Amygdala (tissue), 56 donors: ENCODE results near the gene KLC1.
"Not testable (repeated sequence)": the region's sequence is repeated elsewhere in the genome, so short reads cannot be mapped to it uniquely, and the experiment has no call there.

ENCODE experiments used
- DNase-seq, 56 donors: peaks; one replicate each; lab custom pipeline; 2025; lab: John Stamatoyannopoulos, UW

The KLC1 gene

DNA sequence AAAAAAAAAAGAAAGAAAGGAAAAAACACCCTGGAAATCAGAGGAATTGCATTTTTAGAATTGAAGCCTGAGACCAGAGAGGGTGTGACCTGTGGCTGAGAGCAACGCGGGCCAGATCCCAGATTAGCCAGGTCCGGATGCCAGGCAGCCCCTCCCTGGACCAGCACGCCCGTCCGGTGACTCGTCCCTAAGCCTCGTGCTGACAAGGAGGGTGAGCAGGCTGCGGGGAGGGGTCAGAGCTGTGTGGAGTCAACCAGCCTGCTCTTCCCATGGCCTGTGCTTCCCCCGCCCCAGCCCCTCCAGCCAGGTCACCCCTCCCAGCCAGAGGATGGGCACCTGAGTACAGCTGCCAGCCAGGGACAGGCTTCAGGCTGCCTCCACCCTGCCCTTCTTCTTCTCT lies 4.2 kb upstream of the KLC1 start:
- no peak for DNase-seq

DNA sequence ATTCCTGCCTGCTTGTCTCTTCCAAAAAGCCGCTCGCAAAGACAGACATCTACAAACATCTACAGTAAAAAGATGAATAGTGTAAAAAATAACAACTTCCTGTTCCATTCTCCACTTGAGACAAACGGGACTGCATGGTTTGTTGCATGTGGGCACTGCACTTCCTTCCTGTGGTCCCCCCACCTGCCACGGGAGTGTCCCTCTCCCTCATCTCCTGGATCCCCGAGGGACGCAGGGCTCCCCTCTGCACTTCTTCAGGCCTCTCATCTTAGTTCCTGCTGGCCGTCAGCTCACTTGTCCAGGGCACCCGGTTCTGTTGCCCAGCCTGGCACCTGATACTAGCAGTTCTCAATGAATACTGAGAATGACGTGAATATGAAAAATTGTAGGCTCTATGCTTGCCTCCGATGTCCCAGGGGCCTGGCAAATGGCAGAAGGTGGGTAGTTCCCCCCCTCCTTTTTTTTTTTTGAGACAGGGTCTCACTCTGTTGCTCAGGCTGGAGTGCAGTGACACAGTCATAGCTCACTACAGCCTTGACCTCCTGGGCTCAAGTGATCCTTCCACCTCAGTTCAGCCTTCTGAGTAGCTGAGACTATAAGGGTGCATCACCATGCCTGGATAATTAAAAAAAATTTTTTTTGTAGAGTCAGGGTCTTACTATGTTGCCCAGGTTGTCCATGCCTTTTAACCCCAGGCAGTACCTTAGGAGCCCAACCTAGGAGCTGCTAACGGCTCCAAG lies 3.5 kb upstream of the KLC1 start:
- no peak for DNase-seq

GRCh38 chr14:103626146-103626850 lies 2.7 kb upstream of the KLC1 start:
- no peak for DNase-seq

- no peak for DNase-seq
Measured at GRCh38 chr14:103627073-103628025, 1.7 kb upstream of the KLC1 start.

DNA sequence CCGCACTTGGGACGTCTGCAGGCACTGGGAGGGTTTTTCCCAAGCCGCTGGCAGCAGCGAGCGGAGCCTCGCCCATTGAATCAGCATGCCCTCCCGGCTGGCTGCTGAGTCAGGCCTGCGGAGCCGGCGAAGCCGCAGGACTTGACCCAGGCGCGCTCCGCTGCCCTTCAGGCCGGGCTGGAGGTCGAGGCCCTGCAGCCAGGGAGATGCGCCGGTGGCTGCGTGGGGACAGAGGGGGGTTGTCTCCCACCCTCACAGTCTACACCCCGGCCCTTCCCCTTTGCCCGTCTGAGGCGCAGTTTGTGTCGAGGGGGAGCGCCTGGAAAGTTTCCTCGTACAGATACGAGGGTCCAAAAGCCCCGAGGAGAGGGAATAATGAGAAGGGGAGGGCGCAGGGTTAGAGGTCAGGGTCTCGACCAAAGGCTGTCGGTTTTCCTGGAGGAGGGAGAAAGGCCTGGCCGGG lies 759 bp upstream of the KLC1 start:
- DNase-seq: peak in 31 of 56 donors; percentile 17 to 57 (median 40)

- DNase-seq: peak in 30 of 56 donors; percentile 12 to 71 (median 48)
Measured at GRCh38 chr14:103629503-103630121, 601 bp downstream of the KLC1 start.

GRCh38 chr14:103630364-103631108 lies 1.5 kb downstream of the KLC1 start:
- DNase-seq: no peak

GRCh38 chr14:103633391-103633790 lies 4.4 kb downstream of the KLC1 start:
- no peak for DNase-seq

- DNase-seq: no peak
Measured at GRCh38 chr14:103634156-103634555, 5.1 kb downstream of the KLC1 start.

GRCh38 chr14:103638594-103638993 lies 9.6 kb downstream of the KLC1 start:
- DNase-seq: no peak

GRCh38 chr14:103641161-103641560 lies 12.2 kb downstream of the KLC1 start:
- no peak for DNase-seq

DNA sequence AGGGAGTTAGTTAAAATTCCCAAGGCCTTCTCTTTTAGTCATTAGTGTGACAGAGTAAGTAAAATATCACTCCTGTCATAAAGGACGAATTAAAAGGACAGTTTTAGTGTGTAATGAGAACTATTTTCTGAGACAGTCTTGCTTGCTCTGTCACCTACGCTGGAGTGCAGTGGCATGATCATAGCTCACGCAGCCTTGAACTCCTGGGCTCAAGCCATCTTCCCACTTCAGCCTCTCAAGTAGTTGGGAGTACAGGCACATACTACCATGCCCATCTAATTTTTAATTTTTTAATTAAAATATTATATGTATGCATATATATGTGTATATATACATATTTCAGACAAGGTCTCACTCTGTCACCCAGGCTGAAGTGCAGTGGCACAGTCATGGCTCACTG lies 17.2 kb downstream of the KLC1 start:
- no peak for DNase-seq

GRCh38 chr14:103649001-103649400 lies 20.0 kb downstream of the KLC1 start:
- DNase-seq: no peak

DNA sequence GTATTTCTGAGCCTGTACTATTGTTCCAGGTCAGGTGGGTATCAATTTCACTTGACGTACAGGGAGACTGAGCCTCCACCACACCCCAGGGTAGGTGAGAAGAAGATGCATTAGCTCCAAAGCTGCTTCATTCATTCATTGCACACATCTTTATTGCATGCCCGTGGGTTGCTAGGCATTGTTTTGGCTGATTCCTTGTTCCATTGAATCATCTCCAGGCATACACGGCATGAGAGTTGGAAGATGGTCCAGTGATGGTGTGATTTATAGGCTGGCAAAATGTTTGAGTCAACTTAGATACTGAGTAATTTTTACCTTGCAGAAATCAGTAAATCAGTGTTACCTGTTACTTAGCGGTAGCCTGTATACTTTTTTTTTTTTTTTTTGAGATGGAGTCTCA lies 21.2 kb downstream of the KLC1 start:
- DNase-seq: no peak

GRCh38 chr14:103651585-103651984 lies 22.6 kb downstream of the KLC1 start:
- DNase-seq: no peak

DNA sequence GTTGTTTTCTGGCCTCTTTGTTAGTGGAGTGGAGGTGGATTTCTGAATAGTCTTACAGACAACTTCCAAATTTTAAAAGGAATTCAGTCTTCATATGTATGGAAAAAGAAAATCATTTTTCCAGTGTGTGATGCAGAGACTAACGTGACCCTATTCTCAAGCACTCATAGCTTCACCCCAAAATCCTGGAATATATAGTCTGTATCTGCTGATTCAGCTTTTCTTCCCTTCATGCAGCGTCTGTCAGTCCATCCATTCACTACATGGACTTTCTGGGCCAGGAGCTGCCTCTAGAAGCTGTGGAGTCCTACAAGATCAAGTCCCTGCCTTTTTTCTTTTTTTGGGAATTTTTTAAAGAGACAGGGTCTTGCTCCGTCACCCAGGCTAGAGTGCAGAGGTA lies 23.8 kb downstream of the KLC1 start:
- no peak for DNase-seq

DNA sequence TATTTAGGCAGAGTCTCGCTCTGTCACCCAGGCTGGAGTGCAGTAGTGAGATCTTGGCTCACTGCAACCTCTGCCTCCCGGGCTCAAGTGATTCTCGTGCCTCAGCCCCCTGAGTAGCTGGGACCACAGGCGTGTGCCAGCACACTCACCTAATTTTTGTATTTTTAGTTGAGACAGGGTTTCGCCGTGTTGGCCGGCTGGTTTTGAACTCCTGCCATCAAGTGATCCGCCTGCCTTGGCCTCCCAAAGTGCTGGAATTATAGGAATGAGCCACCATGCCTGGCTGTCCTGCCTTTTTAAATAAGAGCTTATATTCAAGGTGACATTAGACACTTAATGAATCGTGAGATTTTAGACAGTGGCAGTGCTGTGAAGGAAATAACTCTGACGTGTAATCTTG lies 24.3 kb downstream of the KLC1 start:
- DNase-seq: not testable (repeated sequence)

DNA sequence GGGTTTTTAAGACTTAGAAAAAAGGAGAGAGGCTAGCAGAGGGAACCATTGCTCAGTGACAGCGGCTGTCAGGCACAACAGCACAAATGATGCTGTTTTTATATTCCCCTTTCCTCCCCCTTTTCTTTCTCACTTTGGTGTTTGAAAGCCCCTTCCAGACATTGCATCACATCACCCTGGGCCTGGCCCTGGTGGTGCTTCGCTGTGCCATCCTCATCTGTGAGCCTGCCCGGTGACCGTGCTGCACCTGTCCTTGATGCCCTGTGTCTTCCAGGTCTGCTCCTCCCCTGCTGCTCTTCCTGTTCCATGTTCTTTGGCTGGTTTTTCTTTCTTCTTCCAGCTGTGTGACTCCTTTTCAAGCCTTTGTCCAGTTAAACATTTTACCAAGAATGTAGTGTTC lies 24.8 kb downstream of the KLC1 start:
- DNase-seq: no peak

GRCh38 chr14:103654619-103655018 lies 25.6 kb downstream of the KLC1 start:
- no peak for DNase-seq
